Activated naive CD8-positive, alpha-beta T cell treated with anti-CD3 and anti-CD28 coated beads, Interleukin-2, amount 50 U/mL, for 24 hours (primary cell): ENCODE data around the gene TMEM120B.

Source experiments
- ATAC-seq: fragments of 150-1000 bp; cut with Tn5 transposase; one replicate; pipeline ENCODE4 v1.10.0; 2021
- DNase-seq: peaks from one replicate; pipeline ENCODE4 v3.0.0; 2021
- H3K27ac Mint-ChIP-seq: one replicate; pipeline ENCODE4 v1.8.0; 2021; ENCODE audit warnings: mild to moderate bottlenecking, mixed read lengths
- H3K27me3 Mint-ChIP-seq: one replicate; pipeline ENCODE4 v1.8.0; 2021; ENCODE audit warnings: mixed read lengths
- H3K36me3 Mint-ChIP-seq: one replicate; pipeline ENCODE4 v1.8.0; 2021; ENCODE audit warnings: low read depth, mixed read lengths
- H3K4me1 Mint-ChIP-seq: one replicate; pipeline ENCODE4 v1.8.0; 2021; ENCODE audit warnings: mixed read lengths
- H3K4me3 Mint-ChIP-seq: one replicate; pipeline ENCODE4 v1.8.0; 2021; ENCODE audit warnings: mild to moderate bottlenecking, moderate library complexity, mixed read lengths
- H3K9me3 Mint-ChIP-seq: one replicate; pipeline ENCODE4 v1.8.0; 2021; ENCODE audit warnings: mixed read lengths

TMEM120B gene

DNA sequence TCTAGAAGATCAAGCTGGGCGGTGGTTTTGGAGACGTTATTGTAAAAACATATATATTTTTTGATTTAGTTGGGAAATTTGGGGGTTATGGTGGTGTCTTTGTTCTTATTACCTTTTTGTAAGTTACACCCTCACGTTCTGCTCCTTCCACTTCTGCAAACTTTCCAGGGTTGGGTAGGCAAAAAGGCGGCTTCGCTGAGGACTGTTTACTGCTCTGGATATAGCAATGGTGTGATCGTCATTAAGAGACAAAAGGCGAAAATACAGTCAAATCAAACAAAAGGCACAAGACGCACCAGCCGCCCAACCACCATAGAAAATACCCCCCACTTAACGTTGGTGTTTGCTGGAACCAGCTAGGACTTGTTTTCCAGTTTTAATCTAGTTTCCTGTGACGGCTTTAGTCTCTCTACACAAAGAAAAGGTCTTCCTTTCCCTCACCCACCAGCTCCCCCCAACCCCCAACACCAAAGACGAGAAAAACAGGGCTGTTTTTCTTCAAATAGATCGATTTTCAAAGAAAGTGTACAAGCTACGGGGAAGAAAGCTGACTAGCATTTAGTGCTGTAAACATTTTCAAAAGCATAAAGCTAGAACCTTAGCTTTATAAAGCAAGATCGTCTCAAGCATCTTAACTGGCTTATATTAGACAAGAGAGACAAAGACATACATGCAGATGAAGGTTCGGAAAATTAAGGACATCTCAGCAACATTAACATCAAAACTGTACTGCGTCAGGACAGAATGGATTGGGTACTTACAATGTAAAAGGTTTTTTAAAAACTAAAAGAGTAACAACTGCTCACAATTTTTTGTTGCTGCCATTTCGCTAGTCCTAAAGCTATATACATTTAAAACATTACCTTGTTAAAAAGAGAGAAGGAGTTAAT lies 89.3 kb downstream of the TMEM120B start:
- no peak for ATAC-seq

DNA sequence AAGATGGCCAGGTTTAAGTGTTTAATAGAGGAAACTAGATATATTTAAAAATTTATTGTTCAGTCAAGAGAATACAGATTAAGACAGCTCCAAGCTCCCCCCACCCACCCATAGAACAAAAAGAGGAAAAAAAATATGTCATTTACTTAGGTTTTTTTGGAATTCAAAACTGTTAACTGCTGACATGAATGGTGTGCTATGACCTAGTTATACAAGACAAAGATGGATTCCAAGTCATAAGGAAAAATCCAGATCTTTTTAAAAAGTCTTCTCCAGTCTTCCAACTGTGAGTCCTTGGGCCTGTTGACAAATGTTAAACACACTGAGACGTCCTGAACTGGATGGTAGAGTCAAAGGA lies 89.9 kb downstream of the TMEM120B start:
- Mint-ChIP-seq H3K27me3 (no peaks in the 10 kb centered on the region), H3K4me3 (peak overlapping the region; percentile 88), H3K27ac (peak overlapping the region; percentile 95), H3K4me1 (peaks cover 47% of the 10 kb centered on the region), H3K36me3 (peaks cover 21% of the 10 kb centered on the region), H3K9me3 (no peaks in the 10 kb centered on the region)
- ATAC-seq (no peak), DNase-seq (no peak)

More for the DNA sequence above, 89.3 kb downstream of the TMEM120B start:
- H3K4me1 Mint-ChIP-seq: peaks cover 45% of the 10 kb centered on the region
- peaks cover 24% of the 10 kb centered on the region for H3K36me3 Mint-ChIP-seq
- DNase-seq: peak; percentile 34
- peak overlapping the region; percentile 95 for H3K27ac Mint-ChIP-seq
- no peaks in the 10 kb centered on the region for H3K9me3 Mint-ChIP-seq
- no peaks in the 10 kb centered on the region for H3K27me3 Mint-ChIP-seq
- peak overlapping the region; percentile 88 for H3K4me3 Mint-ChIP-seq

DNA sequence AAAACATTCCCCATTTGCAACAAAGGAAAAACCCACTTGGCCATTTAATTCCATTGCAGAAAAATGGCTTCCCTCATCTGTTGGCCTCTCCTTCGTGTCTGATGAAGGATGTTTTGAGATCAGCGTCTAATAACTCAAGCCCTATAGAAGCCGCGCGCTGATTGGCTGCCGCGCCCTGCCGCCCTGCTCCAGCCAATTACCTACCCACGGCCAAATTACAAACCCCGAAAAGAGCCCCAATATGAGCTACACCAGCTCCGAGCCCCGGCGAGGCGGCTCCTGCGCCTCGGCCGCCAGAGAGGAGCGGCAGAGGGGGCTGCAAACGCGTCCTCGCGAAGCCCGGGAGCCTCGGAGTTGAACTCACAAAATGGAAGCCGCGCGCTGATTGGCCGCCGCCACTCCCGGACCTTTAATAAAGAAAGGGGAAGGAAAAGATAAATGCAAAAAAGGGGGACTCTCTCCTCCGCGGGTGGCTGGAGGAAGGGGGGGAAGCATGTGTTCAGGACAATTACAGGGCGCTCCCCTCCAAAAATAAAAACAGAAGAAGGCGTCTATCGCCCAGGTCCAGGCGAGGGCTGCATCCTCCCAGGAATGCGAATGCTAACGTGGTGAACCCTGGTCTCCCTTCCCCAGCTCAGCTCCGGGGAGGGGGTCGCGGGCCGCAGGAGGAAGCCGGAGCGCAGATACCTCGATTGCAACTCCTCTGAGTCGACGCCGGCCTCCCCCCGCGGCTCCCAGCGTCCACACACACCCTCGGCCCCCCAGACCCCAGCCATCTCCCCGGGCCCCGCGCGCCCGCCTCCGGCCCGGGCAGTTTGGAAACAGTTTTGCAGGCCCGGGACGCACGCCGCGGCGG lies 90.5 kb downstream of the TMEM120B start:
- DNase-seq (peak; percentile 90), ATAC-seq (peak; percentile 60)
- Mint-ChIP-seq H3K27ac (peak overlapping the region; percentile 95), H3K4me3 (peak overlapping the region; percentile 88), H3K36me3 (peaks cover 20% of the 10 kb centered on the region), H3K4me1 (peaks cover 44% of the 10 kb centered on the region), H3K27me3 (no peaks in the 10 kb centered on the region), H3K9me3 (no peaks in the 10 kb centered on the region)

DNA sequence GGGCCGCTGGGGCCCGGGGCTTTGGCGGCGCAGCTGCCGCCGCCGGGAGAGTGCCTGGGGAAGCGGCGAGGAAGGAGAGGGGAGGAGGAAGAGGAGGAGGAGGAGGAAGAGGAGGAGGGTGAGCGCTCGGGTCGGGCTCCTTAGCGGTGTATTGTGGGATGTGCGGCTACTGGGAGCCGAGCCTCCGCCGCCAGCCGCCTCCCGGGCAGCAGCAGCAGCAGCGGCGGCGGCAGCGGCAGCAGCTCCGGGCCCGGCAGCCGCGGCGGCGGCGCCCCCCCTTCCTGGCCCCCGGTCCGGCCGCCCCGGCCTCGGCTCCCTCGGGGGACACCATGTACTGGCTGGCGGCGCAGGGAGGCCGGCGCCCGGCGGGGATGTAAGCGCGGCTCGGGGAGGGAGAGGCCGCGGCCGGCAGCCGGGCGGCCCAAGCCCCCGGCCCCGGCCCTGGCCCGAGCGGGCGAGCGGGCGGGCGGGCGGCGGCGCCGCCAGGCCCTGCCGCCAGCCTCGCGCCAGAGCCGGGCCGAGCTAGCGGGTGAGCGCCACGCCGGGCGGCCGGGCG lies 91.4 kb downstream of the TMEM120B start, which contains the start of gene SETD1B:
TSS of gene SETD1B (plus strand) at position 149 of the 556 bp plus-strand sequence. CDS start 729 bp downstream, outside the sequence.
- Mint-ChIP-seq H3K27ac (peak within 1 kb of the TSS; percentile 95), H3K27me3 (no peaks in the 10 kb centered on the region), H3K36me3 (peaks cover 23% of the 10 kb centered on the region), H3K4me3 (peak within 1 kb of the TSS; percentile 88), H3K9me3 (no peaks in the 10 kb centered on the region), H3K4me1 (peaks cover 39% of the 10 kb centered on the region)
- ATAC-seq (peak; percentile 11), DNase-seq (peak; percentile 65)

DNA sequence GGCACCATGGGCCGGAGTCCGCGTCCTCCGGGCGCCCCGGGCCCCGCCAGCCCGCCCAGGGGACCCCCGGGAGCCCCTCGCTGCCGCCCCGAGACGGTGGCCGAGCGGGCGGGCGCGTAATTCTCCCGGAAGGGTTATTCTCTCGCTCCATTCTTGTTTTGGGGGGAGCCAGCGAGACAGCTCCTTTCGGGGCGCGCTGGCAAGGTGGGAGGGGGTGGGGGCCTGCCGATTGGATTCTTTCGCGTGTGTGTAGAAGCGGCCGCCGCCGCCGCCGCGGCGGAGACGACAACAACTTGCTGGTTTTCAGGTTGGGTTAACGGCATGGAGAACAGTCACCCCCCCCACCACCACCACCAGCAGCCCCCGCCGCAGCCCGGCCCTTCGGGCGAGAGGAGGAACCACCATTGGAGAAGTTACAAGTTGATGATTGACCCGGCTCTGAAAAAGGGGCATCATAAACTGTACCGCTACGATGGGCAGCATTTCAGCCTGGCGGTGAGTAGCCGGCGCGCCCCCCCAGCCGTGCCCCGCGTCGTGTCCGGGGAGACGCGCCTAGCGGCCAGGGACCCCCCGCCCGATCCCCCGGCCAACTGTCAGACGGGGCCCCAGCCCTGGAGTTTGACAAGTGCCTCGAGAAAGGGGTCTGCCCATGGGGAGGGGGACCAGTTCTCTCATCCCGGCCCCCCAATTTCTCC lies 92.0 kb downstream of the TMEM120B start:
- peaks cover 28% of the 10 kb centered on the region for H3K36me3 Mint-ChIP-seq
- H3K27me3 Mint-ChIP-seq: no peaks in the 10 kb centered on the region
- H3K4me1 Mint-ChIP-seq: peaks cover 35% of the 10 kb centered on the region
- H3K9me3 Mint-ChIP-seq: no peaks in the 10 kb centered on the region
- peak overlapping the region; percentile 89 for H3K27ac Mint-ChIP-seq
- ATAC-seq: no peak
- peak overlapping the region; percentile 86 for H3K4me3 Mint-ChIP-seq
- DNase-seq: peak; percentile 56

DNA sequence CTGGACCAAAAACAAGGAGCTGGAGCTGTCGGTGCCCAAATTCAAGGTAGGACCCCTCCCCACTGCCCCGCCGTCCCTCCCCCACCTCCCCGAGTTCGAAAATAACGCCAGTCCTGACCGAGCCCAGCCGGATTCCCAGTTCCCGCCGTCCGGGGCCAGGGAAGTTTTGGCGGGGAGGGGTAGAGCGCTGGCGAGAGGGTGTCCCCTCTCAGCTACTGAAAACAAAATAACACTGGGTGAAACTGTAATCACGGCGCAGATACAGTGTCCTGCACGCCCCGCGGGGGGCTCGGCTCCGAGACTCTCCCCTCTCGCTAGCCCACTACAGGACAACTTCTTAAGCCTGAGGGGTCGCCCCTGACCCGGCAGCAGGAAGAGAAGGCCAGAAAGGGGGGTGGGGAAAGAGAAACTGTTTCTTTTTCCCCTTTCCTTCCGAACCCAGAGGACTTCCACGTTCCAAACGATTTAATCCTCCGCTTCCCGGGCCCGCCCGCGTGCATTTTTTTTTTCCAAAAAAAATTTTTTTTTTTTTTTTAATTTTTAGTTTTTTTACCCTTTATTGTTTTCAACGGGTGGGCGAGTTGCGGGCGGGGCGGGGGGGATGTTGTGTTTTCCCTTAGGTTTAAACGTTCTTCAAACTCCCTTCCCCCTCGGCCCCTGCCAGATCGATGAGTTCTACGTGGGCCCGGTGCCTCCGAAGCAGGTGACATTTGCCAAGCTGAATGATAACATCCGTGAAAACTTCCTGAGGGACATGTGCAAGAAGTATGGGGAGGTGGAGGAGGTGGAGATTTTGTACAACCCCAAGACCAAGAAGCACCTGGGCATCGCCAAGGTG lies 92.8 kb downstream of the TMEM120B start:
- peak overlapping the region; percentile 89 for H3K27ac Mint-ChIP-seq
- H3K9me3 Mint-ChIP-seq: no peaks in the 10 kb centered on the region
- ATAC-seq: no peak
- DNase-seq: no peak
- H3K36me3 Mint-ChIP-seq: peaks cover 32% of the 10 kb centered on the region
- peaks cover 35% of the 10 kb centered on the region for H3K4me1 Mint-ChIP-seq
- peak overlapping the region; percentile 86 for H3K4me3 Mint-ChIP-seq
- H3K27me3 Mint-ChIP-seq: no peaks in the 10 kb centered on the region

DNA sequence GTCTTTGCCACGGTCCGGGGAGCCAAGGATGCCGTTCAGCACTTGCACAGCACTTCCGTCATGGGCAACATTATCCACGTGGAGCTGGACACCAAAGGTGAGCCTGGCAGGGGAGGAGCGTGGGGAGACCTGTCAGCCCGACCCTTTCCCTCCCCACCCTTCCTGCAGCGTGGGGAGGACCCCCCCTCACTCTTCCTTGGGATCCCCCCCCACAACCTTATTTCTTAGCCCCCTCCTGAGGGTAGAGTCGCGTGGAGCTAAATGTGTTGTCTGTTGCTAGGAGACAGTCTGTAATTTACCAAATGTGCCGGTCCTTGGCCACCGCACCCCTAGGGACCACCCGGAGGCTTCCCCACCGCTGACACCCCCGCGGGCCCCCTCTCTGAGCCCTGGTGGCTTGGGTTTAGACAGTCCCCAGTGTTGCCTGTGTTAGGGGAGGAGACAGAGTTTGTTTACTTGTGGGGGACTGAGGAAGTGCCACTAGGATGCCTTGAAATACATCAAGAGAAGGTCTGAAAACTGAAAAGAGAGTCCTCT lies 93.5 kb downstream of the TMEM120B start:
- H3K4me3 Mint-ChIP-seq: peak overlapping the region; percentile 86
- peak overlapping the region; percentile 89 for H3K27ac Mint-ChIP-seq
- no peaks in the 10 kb centered on the region for H3K9me3 Mint-ChIP-seq
- H3K36me3 Mint-ChIP-seq: peaks cover 33% of the 10 kb centered on the region
- ATAC-seq (no peak), DNase-seq (peak; percentile 40)
- H3K4me1 Mint-ChIP-seq: peaks cover 40% of the 10 kb centered on the region
- H3K27me3 Mint-ChIP-seq: no peaks in the 10 kb centered on the region

DNA sequence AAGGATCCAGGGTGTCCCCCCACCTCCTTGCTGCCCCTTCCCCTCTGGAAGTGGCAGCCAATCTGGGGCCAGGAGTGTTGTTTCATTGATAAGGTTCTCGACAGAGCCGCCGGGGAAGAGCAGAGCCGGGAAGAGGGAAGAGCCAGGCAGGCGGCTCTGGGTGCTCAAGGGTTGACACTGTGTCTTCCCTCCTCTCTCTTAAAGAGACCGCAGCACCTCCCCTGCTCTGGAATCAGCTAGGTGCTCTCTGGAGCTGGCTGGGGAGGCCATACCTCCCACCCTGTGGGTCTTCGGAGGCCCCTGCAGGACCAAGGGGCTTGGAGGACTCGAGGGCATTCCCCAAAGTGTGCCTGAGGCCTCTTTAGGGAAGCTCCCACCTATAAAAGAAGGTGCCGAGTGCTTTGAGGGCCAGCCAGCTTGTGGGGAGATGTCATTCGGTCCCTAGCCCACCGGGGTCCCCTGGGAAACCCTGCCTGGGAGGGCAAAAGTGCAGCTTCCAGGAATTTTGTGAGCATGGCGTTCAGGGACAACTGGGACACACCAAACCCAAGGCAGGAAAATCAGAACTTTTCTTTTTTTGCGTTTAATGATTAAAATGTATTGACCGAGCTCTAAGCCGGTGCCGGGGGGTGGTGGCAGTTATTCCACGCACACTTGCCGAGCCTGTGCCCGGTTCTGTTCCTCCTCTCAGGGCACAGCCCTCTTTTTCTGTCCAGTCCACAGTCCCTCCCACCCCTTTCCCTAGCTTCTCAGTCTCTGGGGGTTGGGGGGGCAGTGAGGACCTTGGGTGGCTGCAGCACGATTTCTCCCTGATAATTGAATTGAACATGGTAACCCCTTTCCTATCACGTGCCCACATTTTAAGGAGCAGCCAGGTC lies 94.2 kb downstream of the TMEM120B start:
- Mint-ChIP-seq H3K9me3 (no peaks in the 10 kb centered on the region), H3K4me3 (peak overlapping the region; percentile 86), H3K27me3 (no peaks in the 10 kb centered on the region), H3K4me1 (peaks cover 43% of the 10 kb centered on the region), H3K27ac (peak overlapping the region; percentile 89), H3K36me3 (peaks cover 25% of the 10 kb centered on the region)
- ATAC-seq (no peak), DNase-seq (no peak)

DNA sequence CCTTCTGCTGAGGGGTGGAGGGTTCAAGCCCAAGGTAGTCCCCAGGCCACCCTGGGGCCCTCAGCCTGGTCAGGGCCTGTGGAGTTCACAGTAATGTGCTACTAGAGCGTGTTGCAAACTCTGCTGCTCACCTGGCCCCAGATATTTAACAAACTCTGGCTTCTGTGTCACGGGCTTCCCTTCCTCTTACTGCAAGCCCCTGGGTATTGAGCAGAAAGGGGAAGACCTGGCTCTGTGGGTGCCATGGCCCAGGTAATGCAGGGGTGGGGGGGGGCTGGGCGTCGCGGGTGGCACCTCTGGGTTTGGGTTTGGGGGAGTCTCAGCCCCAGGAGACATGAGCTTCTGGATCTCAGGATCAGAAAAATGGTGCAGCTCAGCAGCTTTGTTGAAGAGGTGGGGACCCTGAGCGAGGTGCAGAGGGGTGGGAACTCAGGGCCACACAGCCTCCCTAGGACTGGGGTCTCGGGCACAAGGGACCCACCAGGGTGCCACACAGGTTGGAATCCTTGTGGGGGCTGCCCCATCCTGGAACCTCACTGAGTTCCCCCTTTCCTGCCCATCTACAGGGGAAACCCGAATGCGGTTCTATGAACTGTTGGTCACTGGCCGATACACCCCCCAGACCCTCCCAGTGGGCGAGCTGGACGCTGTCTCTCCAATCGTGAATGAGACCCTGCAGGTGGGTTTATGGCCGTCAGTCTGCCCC lies 95.2 kb downstream of the TMEM120B start:
- Mint-ChIP-seq H3K4me3 (no peak overlapping the region), H3K27ac (no peak overlapping the region), H3K27me3 (no peaks in the 10 kb centered on the region), H3K4me1 (peaks cover 42% of the 10 kb centered on the region), H3K9me3 (no peaks in the 10 kb centered on the region), H3K36me3 (peaks cover 23% of the 10 kb centered on the region)
- no peak for DNase-seq
- ATAC-seq: no peak

DNA sequence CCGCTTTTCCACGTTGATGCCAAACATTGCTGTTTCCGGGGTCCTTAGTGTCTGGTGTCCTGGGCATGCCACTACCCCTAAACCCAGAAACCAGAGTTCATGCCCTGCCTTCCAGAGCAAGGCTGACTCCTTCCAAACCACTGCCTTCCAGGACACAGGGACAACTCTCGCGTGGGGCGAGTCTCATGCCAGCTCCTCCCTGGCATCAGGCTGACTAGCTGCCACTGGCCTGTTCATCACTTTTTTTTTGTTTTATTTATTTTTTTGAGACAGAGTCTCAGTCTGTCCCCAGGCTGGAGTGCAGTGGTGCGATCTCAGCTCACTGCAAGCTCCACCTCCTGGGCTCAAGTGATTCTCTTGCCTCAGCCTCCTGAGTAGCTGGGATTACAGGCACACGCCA lies 96.1 kb downstream of the TMEM120B start:
- H3K4me3 Mint-ChIP-seq: no peak overlapping the region
- no peak for DNase-seq
- ATAC-seq: no peak
- no peak overlapping the region for H3K27ac Mint-ChIP-seq
- no peaks in the 10 kb centered on the region for H3K9me3 Mint-ChIP-seq
- H3K27me3 Mint-ChIP-seq: no peaks in the 10 kb centered on the region
- peaks cover 27% of the 10 kb centered on the region for H3K36me3 Mint-ChIP-seq
- peaks cover 48% of the 10 kb centered on the region for H3K4me1 Mint-ChIP-seq

DNA sequence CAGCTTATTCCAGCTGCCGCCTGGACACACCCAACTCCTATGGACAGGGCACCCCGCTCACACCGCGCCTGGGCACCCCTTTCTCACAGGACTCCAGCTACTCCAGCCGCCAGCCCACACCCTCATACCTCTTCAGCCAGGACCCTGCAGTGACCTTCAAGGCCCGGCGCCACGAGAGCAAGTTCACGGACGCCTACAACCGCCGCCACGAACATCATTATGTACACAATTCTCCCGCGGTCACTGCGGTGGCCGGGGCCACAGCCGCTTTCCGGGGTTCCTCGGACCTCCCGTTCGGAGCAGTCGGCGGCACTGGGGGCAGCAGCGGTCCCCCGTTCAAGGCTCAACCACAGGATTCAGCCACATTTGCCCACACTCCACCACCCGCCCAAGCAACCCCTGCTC lies 97.2 kb downstream of the TMEM120B start:
- Mint-ChIP-seq H3K4me3 (no peak overlapping the region), H3K27ac (peak overlapping the region; percentile 6)

DNA sequence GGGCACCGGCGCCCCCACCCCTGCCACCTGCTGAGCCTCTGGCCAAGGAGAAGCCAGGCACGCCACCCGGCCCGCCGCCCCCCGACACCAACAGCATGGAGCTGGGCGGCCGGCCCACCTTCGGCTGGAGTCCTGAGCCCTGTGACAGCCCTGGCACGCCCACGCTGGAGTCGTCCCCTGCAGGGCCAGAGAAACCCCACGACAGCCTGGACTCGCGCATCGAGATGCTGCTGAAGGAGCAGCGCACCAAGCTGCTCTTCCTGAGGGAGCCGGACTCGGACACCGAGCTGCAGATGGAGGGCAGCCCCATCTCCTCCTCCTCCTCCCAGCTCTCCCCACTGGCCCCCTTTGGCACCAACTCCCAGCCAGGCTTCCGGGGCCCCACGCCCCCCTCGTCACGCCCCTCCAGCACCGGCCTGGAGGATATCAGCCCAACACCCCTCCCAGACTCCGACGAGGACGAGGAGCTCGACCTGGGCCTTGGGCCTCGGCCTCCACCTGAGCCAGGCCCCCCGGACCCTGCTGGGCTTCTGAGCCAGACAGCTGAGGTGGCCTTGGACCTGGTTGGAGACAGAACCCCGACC lies 97.8 kb downstream of the TMEM120B start:
- Mint-ChIP-seq H3K27me3 (no peaks in the 10 kb centered on the region), H3K27ac (no peak overlapping the region), H3K4me3 (peak overlapping the region; percentile 80), H3K9me3 (no peaks in the 10 kb centered on the region), H3K36me3 (peaks cover 30% of the 10 kb centered on the region), H3K4me1 (peaks cover 50% of the 10 kb centered on the region)
- ATAC-seq (no peak), DNase-seq (no peak)

More for the DNA sequence above, 97.2 kb downstream of the TMEM120B start:
- DNase-seq (no peak), ATAC-seq (no peak)
- no peaks in the 10 kb centered on the region for H3K9me3 Mint-ChIP-seq
- no peaks in the 10 kb centered on the region for H3K27me3 Mint-ChIP-seq
- peaks cover 29% of the 10 kb centered on the region for H3K36me3 Mint-ChIP-seq
- peaks cover 50% of the 10 kb centered on the region for H3K4me1 Mint-ChIP-seq
